H1 (cell line): ENCODE measurements around the gene GPC1. TPM values are rescaled to one million over a fixed set of nuclear protein-coding genes. Genes with fewer than 3 reads are reported as not detected.

ENCODE experiments used
- CTCF ChIA-PET: fragments of 300-600 bp; sonication (Branson Sonifier 250); formaldehyde crosslinking; loops from one replicate; lab custom pipeline; 2021; ENCODE audit not compliant: partially characterized antibody; lab: Charles Lee
- POLR2A ChIA-PET: fragments of 300-600 bp; sonication (Branson Sonifier 250); formaldehyde crosslinking; loops from one replicate; lab custom pipeline; 2021; ENCODE audit warnings: inconsistent platforms; ENCODE audit not compliant: partially characterized antibody; lab: Charles Lee
- DNase-seq, 2 experiments: peaks; one replicate each; pipeline versions ENCODE4 v3.0.0 to v3.0.0-alpha.2; 2010 to 2022; ENCODE audit warnings: low spot score in 2 of 2, low read depth in 1 of 2, mixed read lengths in 1 of 2
- FAIRE-seq: peaks from 2 replicates; lab custom pipeline; 2011; peaks lifted over from hg19 to GRCh38; lab: Jason Lieb, UNC
- H2AFZ ChIP-seq: 2 replicates; pipeline ENCODE4 v1.8.1; 2012; ENCODE audit warnings: low read length, inconsistent platforms
- H2AK5ac ChIP-seq: 2 replicates; pipeline ENCODE4 v1.6.1; 2013; ENCODE audit warnings: low read depth, low read length
- H2BK120ac ChIP-seq: replicated peaks from 2 replicates; pipeline ENCODE3; 2013; ENCODE audit warnings: low read depth, low read length, inconsistent platforms
- H2BK12ac ChIP-seq: 2 replicates; pipeline ENCODE4 v1.6.1; 2013; ENCODE audit warnings: low read depth, low read length
- H2BK15ac ChIP-seq: 2 replicates; pipeline ENCODE4 v1.6.1; 2013; ENCODE audit warnings: low read length
- H2BK20ac ChIP-seq: 2 replicates; pipeline ENCODE4 v1.6.1; 2013; ENCODE audit warnings: low read length
- H2BK5ac ChIP-seq: 2 replicates; pipeline ENCODE4 v1.6.1; 2013; ENCODE audit warnings: low read depth, low read length
- H3K14ac ChIP-seq: 2 replicates; pipeline ENCODE4 v1.6.1; 2013; ENCODE audit warnings: inconsistent platforms; ENCODE audit not compliant: insufficient read length
- H3K18ac ChIP-seq: 2 replicates; pipeline ENCODE4 v1.6.1; 2013; ENCODE audit warnings: low read length; ENCODE audit errors: extremely low read depth
- H3K23ac ChIP-seq: 2 replicates; pipeline ENCODE4 v1.6.1; 2013; ENCODE audit warnings: inconsistent platforms; ENCODE audit not compliant: insufficient read length
- H3K23me2 ChIP-seq: 2 replicates; pipeline ENCODE4 v1.6.1; 2013; ENCODE audit warnings: low read depth, low read length
- H3K27ac ChIP-seq: 2 replicates; pipeline ENCODE4 v1.6.1; 2011; ENCODE audit warnings: low read depth, low read length, inconsistent platforms
- H3K27me3 ChIP-seq, 4 experiments: replicated peaks in 1 of 4; 1 replicate in 1 of 4; 2 replicates in 3 of 4; pipeline versions ENCODE4 v1.6.1 to v1.8.1; 2011 to 2013; ENCODE audit warnings: low read length in 3 of 4, mild to moderate bottlenecking in 3 of 4, inconsistent platforms in 2 of 4, mixed read lengths in 2 of 4, moderate library complexity in 1 of 4; ENCODE audit not compliant: control insufficient read depth in 3 of 4, insufficient read depth in 3 of 4; ENCODE audit errors: extremely low read depth in 1 of 4
- H3K36me3 ChIP-seq, 4 experiments: 2 replicates each; pipeline versions ENCODE4 v1.6.1 to v1.8.1; 2011 to 2013; ENCODE audit warnings: mild to moderate bottlenecking in 4 of 4, low read length in 3 of 4, moderate library complexity in 2 of 4, control low read depth in 1 of 4, inconsistent platforms in 1 of 4; ENCODE audit not compliant: insufficient read depth in 4 of 4, control insufficient read depth in 2 of 4
- H3K4ac ChIP-seq: replicated peaks from 2 replicates; pipeline ENCODE3; 2013; ENCODE audit warnings: low read length, low read depth, mixed read lengths, inconsistent platforms; ENCODE audit not compliant: insufficient read length
- H3K4me1 ChIP-seq, 4 experiments: replicated peaks in 1 of 4; 1 replicate in 1 of 4; 2 replicates in 3 of 4; pipeline versions ENCODE4 v1.6.1 to v1.8.1; 2011 to 2013; ENCODE audit warnings: low read length in 3 of 4, inconsistent platforms in 2 of 4, mixed read lengths in 1 of 4; ENCODE audit not compliant: insufficient read depth in 4 of 4, control insufficient read depth in 3 of 4
- H3K4me2 ChIP-seq, 2 experiments: 2 replicates each; pipeline versions ENCODE4 v1.6.1 to v1.8.1; 2011 to 2013; ENCODE audit warnings: low read depth in 2 of 2, low read length in 2 of 2, control low read depth in 1 of 2, inconsistent platforms in 1 of 2, mild to moderate bottlenecking in 1 of 2; ENCODE audit not compliant: insufficient read depth in 1 of 2
- H3K4me3 ChIP-seq, 4 experiments: fragments of 200-600, 300-600 bp in 1 of 4; sonication (generic), shearing (Covaris generic), sonication (Bioruptor Twin) in 1 of 4; 2 replicates each; pipeline versions ENCODE4 v1.5.1 to v1.8.1; 2011 to 2016; ENCODE audit warnings: low read length in 4 of 4, low read depth in 3 of 4, control low read depth in 2 of 4, inconsistent platforms in 2 of 4, mild to moderate bottlenecking in 2 of 4, mixed read lengths in 1 of 4, moderate library complexity in 1 of 4; ENCODE audit not compliant: insufficient read depth in 2 of 4; ENCODE audit errors: extremely low read depth in 1 of 4
- H3K56ac ChIP-seq: replicated peaks from 2 replicates; pipeline ENCODE3; 2013; ENCODE audit warnings: low read depth, mild to moderate bottlenecking, mixed read lengths, low read length, inconsistent platforms; ENCODE audit not compliant: insufficient read length
- H3K79me1 ChIP-seq: 2 replicates; pipeline ENCODE4 v1.6.1; 2013; ENCODE audit warnings: low read depth, low read length, control low read depth
- H3K79me2 ChIP-seq, 2 experiments: 2 replicates each; pipeline versions ENCODE4 v1.6.1 to v1.8.1; 2012 to 2013; ENCODE audit warnings: low read length in 2 of 2, mild to moderate bottlenecking in 2 of 2, inconsistent platforms in 1 of 2; ENCODE audit not compliant: insufficient read depth in 2 of 2, control insufficient read depth in 1 of 2
- H3K9ac ChIP-seq, 4 experiments: replicated peaks in 1 of 4; 1 replicate in 1 of 4; 2 replicates in 3 of 4; pipeline versions ENCODE4 v1.6.1 to v1.8.1; 2011 to 2013; ENCODE audit warnings: low read depth in 3 of 4, low read length in 3 of 4, control low read depth in 2 of 4, mild to moderate bottlenecking in 2 of 4, moderate library complexity in 2 of 4, inconsistent platforms in 1 of 4; ENCODE audit errors: extremely low read depth in 1 of 4
- H3K9me3 ChIP-seq, 2 experiments: 2 replicates each; pipeline versions ENCODE4 v1.6.1 to v1.8.1; 2012 to 2013; ENCODE audit warnings: mild to moderate bottlenecking in 2 of 2, moderate library complexity in 2 of 2, control low read depth in 1 of 2, inconsistent platforms in 1 of 2, low read depth in 1 of 2, low read length in 1 of 2, mixed read lengths in 1 of 2; ENCODE audit not compliant: insufficient read depth in 2 of 2
- H4K20me1 ChIP-seq, 2 experiments: replicated peaks in 1 of 2; 2 replicates each; pipeline versions ENCODE3 to v1.8.1; 2011 to 2013; ENCODE audit warnings: inconsistent platforms in 2 of 2, low read length in 2 of 2, mild to moderate bottlenecking in 1 of 2; ENCODE audit not compliant: insufficient read depth in 2 of 2, control insufficient read depth in 1 of 2
- H4K5ac ChIP-seq: 2 replicates; pipeline ENCODE4 v1.6.1; 2013; ENCODE audit warnings: low read length, low read depth, mixed read lengths, inconsistent platforms; ENCODE audit not compliant: insufficient read length
- H4K8ac ChIP-seq: 2 replicates; pipeline ENCODE4 v1.8.0; 2013; ENCODE audit warnings: mild to moderate bottlenecking, moderate library complexity, low read length, inconsistent platforms; ENCODE audit not compliant: insufficient read depth; ENCODE audit errors: extremely low read depth
- H4K91ac ChIP-seq: replicated peaks from 2 replicates; pipeline ENCODE3; 2013; ENCODE audit warnings: low read length, mixed read lengths, inconsistent platforms; ENCODE audit not compliant: insufficient read length
- TAF7 ChIP-seq: optimal IDR thresholded peaks from 2 replicates; pipeline ENCODE3; 2011; ENCODE audit warnings: low read depth, mild to moderate bottlenecking, inconsistent platforms, low read length, moderate library complexity, borderline replicate concordance
- WGBS, 2 experiments: shearing (Covaris generic) in 1 of 2; methylation state at CpG; one replicate each; pipeline versions ENCODE4 v1.1.6 to v1.1.7; 2013 to 2015; ENCODE audit warnings: low lambda C conversion rate in 2 of 2, mixed read lengths in 2 of 2, inconsistent platforms in 1 of 2, low coverage in 1 of 2, missing lambda C conversion rate in 1 of 2; ENCODE audit not compliant: insufficient replicate concordance in 2 of 2, insufficient coverage in 1 of 2, insufficient read length in 1 of 2; ENCODE audit errors: extremely low coverage in 1 of 2, missing lambda C conversion rate in 1 of 2; 5-methylcytosine and 5-hydroxymethylcytosine counted together
- polyA plus RNA-seq, 7 experiments: library from polyadenylated mRNA; depleted of rRNA in 3 of 7; stranded (reverse) in 5 of 7; unstranded in 2 of 7; fragments of >200 nt in 5 of 7; fragments of 200-250 nt in 2 of 7; gene quantifications; 1 replicate in 5 of 7; 2 replicates in 1 of 7; 4 replicates in 1 of 7; pipeline versions ENCODE4 v1.2.1 to v1.2.3, GENCODE V29; 2011 to 2013; ENCODE audit warnings: missing spikeins in 2 of 7, mixed read lengths in 2 of 7
- total RNA-seq: library from RNA; stranded (reverse); fragmentation: NEBNext Ultra II Directional; extraction: Animal tissue kit (Norgen Biotek cat#: 25700); gene quantifications from 2 replicates; pipeline ENCODE4 v1.2.1, GENCODE V29; 2021

Gene GPC1
- total and polyA plus RNA-seq, 2 of the 8 experiments (the other 6 are each of a cell fraction or from before 2014, with no cell fraction given) = 21.9 to 28.3 TPM

DNA sequence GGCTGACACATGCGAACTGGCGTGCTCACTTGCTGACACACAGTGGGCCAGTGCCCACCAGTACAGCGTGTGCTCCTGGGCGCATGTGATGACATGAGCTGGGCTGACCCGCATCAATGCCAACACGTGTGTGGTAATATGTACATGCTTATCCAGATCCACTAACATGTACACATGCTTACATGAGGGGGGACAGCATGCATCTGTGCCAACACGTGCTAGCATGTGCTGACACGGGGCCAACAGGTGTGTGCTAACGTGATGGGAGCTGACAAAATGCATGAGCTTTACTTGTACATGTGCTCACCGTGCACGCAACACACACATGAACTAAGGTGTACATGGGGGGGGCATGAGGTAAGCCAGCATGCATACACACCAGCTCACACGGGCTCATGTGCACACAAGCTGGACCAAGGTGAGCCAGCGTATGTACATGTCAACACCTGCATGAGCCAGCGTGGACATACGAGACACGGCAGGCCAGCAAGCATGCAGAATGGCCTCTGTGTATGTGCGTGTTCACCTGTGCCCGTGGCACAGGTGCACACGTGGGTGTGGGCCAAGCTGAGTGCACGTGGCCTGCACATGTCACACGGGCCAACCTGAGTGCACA is 28.5 kb downstream of the GPC1 start:
- POLR2A ChIA-PET = no interaction called here
- TF ChIP-seq TAF7 = no peak

More for the DNA sequence above, 28.5 kb downstream of the GPC1 start:
- no peak overlapping the region for H2BK15ac ChIP-seq
- CTCF ChIA-PET = interaction anchor here (0.9 kb wide), 1 partner anchor 116 kb away, joined by 4 read pairs; no protein-coding TSS in a partner anchor
- H3K9ac ChIP-seq = no peak overlapping the region
- 95% methylated on average over 21 of the region's 21 CpGs; no CpG with 5 or more reads in 1 of the 2 experiments for WGBS, 2 experiments
- H2BK120ac ChIP-seq = no peak overlapping the region
- no peak overlapping the region for H3K23ac ChIP-seq
- H4K20me1 ChIP-seq = peaks cover 0 to 10% of the 10 kb centered on the region in 2 experiments
- H3K79me1 ChIP-seq = no peaks in the 10 kb centered on the region
- H2BK12ac ChIP-seq = no peak overlapping the region
- H3K4ac ChIP-seq = no peak overlapping the region
- no peak overlapping the region for H3K14ac ChIP-seq
- no peak for FAIRE-seq
- no peak for DNase-seq
- no peak overlapping the region for H3K56ac ChIP-seq
- no peaks in the 10 kb centered on the region for H3K27me3 ChIP-seq
- no peak overlapping the region for H4K8ac ChIP-seq
- no peak overlapping the region for H2AFZ ChIP-seq
- H2BK5ac ChIP-seq = no peak overlapping the region
- no peaks in the 10 kb centered on the region for H3K23me2 ChIP-seq
- H2BK20ac ChIP-seq = no peak overlapping the region
- no peak overlapping the region for H4K91ac ChIP-seq
- no peak overlapping the region for H3K4me3 ChIP-seq
- no peak overlapping the region for H4K5ac ChIP-seq
- no peak overlapping the region for H3K4me2 ChIP-seq
- H3K79me2 ChIP-seq = no peaks in the 10 kb centered on the region
- no peak overlapping the region for H3K18ac ChIP-seq
- H3K4me1 ChIP-seq = peaks cover 0 to 10% (median 1%) of the 10 kb centered on the region in 4 experiments; a peak in 4 of 7 replicates
- no peaks in the 10 kb centered on the region for H3K9me3 ChIP-seq
- no peak overlapping the region for H3K27ac ChIP-seq
- H3K36me3 ChIP-seq = peaks cover 0 to 13% (median 5%) of the 10 kb centered on the region in 4 experiments; a peak in 5 of 8 replicates
- no peak overlapping the region for H2AK5ac ChIP-seq
